GM23248 (cell line): Measurements from ENCODE around the gene NPBWR2. TPM values are rescaled to one million over a fixed set of nuclear protein-coding genes. Genes with fewer than 3 reads are reported as not detected.

Source experiments
- DNase-seq: peaks from one replicate; pipeline ENCODE4 v3.0.0-alpha.2; 2015
- H2AFZ ChIP-seq: fragments of 200-600 bp; sonication (generic); 2 replicates; pipeline ENCODE4 v1.6.1; 2016; ENCODE audit warnings: antibody characterized with exemption
- H3F3A ChIP-seq: fragments of 200-600 bp; sonication (generic); 2 replicates; pipeline ENCODE4 v1.6.1; 2016; ENCODE audit warnings: mild to moderate bottlenecking, antibody characterized with exemption, mixed run types; ENCODE audit not compliant: insufficient read depth
- H3K27ac ChIP-seq: fragments of 200-600 bp; sonication (generic); 2 replicates; pipeline ENCODE4 v1.5.1; 2016; ENCODE audit warnings: mild to moderate bottlenecking
- H3K27me3 ChIP-seq: fragments of 200-600 bp; sonication (generic); replicated peaks from 2 replicates; pipeline ENCODE4 v1.6.1; 2016; ENCODE audit warnings: mild to moderate bottlenecking; ENCODE audit not compliant: insufficient read depth
- H3K36me3 ChIP-seq: fragments of 200-600 bp; sonication (generic); 2 replicates; pipeline ENCODE4 v1.6.1; 2016; ENCODE audit warnings: low read depth, mild to moderate bottlenecking
- H3K4me1 ChIP-seq: fragments of 200-600 bp; sonication (generic); 2 replicates; pipeline ENCODE4 v1.6.1; 2016; ENCODE audit warnings: mild to moderate bottlenecking; ENCODE audit not compliant: insufficient read depth
- H3K4me2 ChIP-seq: fragments of 200-600 bp; sonication (generic); one replicate; pipeline ENCODE4 v1.6.1; 2016; ENCODE audit warnings: mild to moderate bottlenecking; ENCODE audit not compliant: unreplicated experiment
- H3K4me3 ChIP-seq: fragments of 200-600 bp; sonication (generic); 2 replicates; pipeline ENCODE4 v1.5.1; 2016; ENCODE audit warnings: mild to moderate bottlenecking
- H3K79me2 ChIP-seq: fragments of 200-600 bp; sonication (generic); 2 replicates; pipeline ENCODE4 v1.6.1; 2016; ENCODE audit warnings: mild to moderate bottlenecking; ENCODE audit not compliant: insufficient read depth
- H3K9ac ChIP-seq: fragments of 200-600 bp; sonication (generic); 2 replicates; pipeline ENCODE4 v1.6.1; 2016; ENCODE audit warnings: mild to moderate bottlenecking
- H3K9me2 ChIP-seq: fragments of 200-600 bp; sonication (generic); 2 replicates; pipeline ENCODE4 v1.6.1; 2016; ENCODE audit warnings: mixed run types, mild to moderate bottlenecking, moderate library complexity; ENCODE audit not compliant: insufficient read depth
- H3K9me3 ChIP-seq: fragments of 200-600 bp; sonication (generic); one replicate; pipeline ENCODE4 v1.6.1; 2017; ENCODE audit warnings: low read depth
- H4K20me1 ChIP-seq: fragments of 200-600 bp; sonication (generic); 2 replicates; pipeline ENCODE4 v1.6.0; 2016; ENCODE audit not compliant: insufficient read depth
- EZH2 ChIP-seq: fragments of 200-600 bp; sonication (generic); IDR thresholded peaks from 2 replicates; pipeline ENCODE4 v1.6.1; 2018; ENCODE audit warnings: antibody characterized with exemption, mild to moderate bottlenecking; ENCODE audit not compliant: insufficient read depth, poor library complexity, severe bottlenecking
- EZH2phosphoT487 ChIP-seq: fragments of 200-600 bp; sonication (generic); IDR thresholded peaks from 2 replicates; pipeline ENCODE4 v1.6.1; 2018; ENCODE audit warnings: antibody characterized with exemption, moderate library complexity, mild to moderate bottlenecking, low read depth; ENCODE audit not compliant: insufficient read depth
- WGBS, 2 experiments: methylation state at CpG; one replicate each; pipeline ENCODE4 v1.1.6; 2015 to 2017; ENCODE audit warnings: low lambda C conversion rate in 2 of 2, low coverage in 1 of 2; ENCODE audit errors: missing lambda C conversion rate in 2 of 2; 5-methylcytosine and 5-hydroxymethylcytosine counted together
- in situ Hi-C: fragments of 300-500 bp; cut with MboI; formaldehyde crosslinking; loops from 2 replicates; pipeline ENCODE4 v1.15.0; 2020
- polyA plus RNA-seq: library from polyadenylated mRNA; unstranded; fragments of >200 nt; fragmentation: Nextera tagmentation; extraction: Ambion mirVana; gene quantifications from 2 replicates; pipeline ENCODE4 v1.2.1, GENCODE V29; 2016
- total RNA-seq: library from RNA; depleted of rRNA; stranded (reverse); fragments of >200 nt; shearing (Covaris generic); gene quantifications from 2 replicates; pipeline ENCODE4 v1.2.3, GENCODE V29; 2014

Gene NPBWR2
- total and polyA plus RNA-seq, 2 experiments from 2014 or later = not detected

DNA sequence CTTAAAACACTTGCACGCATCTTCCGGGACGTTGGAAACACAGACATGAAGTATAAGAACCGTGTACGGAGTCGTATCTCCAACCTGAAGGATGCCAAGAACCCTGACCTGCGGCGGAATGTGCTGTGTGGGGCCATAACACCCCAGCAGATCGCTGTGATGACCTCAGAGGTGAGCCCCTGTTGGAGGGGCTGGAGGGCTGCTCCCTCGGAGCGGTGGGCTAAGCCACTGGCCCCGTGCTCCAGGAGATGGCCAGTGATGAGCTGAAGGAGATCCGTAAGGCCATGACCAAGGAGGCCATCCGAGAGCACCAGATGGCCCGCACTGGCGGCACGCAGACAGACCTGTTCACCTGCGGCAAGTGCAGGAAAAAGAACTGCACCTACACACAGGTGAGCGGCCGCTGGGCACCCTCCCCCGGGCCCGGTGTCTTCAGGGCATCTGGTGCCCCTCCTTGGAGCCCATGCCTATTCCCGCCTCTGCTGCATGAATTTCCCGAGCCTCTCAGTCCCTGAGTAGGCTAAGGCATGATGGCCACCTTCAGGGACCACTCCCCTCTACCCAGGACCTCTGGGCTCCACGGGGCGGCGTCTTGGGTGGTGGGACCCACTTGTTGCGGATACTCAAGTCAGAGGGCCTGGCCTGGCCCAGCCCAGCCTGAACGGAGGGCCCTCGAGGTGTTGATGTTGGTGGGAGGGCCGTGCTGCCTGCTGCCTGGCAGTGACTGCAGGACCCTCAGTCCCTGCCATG, 36.9 kb downstream of the NPBWR2 start:
- TF ChIP-seq EZH2 (no peak), EZH2phosphoT487 (no peak)

DNA sequence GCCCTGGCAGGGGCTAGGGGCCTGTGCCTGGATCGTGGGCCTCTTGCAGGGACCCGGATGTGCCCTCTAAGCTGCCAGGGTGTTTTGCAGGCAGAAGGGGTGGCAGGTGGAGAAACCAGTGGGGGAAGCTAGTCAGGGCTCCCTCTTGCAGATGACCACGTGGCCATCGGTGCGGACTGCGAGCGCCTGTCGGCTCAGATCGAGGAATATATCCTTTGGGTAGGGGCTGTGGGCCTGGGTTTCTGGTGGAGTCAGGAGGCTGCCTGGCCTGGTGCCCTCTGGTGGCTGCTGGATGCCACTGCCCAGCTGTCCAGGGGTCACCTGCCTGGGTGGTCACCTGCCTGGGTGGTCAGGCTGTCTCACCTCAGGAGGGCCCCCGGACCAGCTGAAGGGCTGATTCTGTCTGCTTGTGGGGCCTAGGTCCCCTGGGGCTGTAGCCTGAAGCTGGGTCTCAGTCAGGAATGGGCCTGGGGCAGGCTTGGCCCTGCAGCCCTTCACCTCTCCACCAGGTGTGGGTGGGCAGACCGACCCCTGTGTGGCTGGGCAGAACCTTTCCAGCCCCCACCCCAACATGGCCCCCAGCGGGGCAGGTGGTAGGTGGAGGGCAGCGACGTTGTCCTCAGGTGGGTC, 37.6 kb downstream of the NPBWR2 start:
- Histone ChIP-seq H3K4me2 (no peak overlapping the region), H3K4me3 (no peak overlapping the region), H4K20me1 (no peaks in the 10 kb centered on the region), H3K79me2 (no peaks in the 10 kb centered on the region), H3K27me3 (no peaks in the 10 kb centered on the region), H3K27ac (no peak overlapping the region), H3K4me1 (peaks cover 13% of the 10 kb centered on the region), H3K9ac (no peak overlapping the region), H3K9me2 (no peaks in the 10 kb centered on the region), H2AFZ (no peak overlapping the region), H3F3A (no peaks in the 10 kb centered on the region), H3K36me3 (no peaks in the 10 kb centered on the region), H3K9me3 (no peaks in the 10 kb centered on the region)
- DNase-seq = peak; percentile 41
- 56 to 62% methylated on average over 12 to 14 of the region's 14 CpGs for WGBS, 2 experiments
- in situ Hi-C loops = no loop called here
- TF ChIP-seq EZH2 = no peak
- TF ChIP-seq EZH2phosphoT487 = no peak

More for the DNA sequence above, 36.9 kb downstream of the NPBWR2 start:
- no peaks in the 10 kb centered on the region for H3K9me3 ChIP-seq
- H3K27me3 ChIP-seq = no peaks in the 10 kb centered on the region
- no peaks in the 10 kb centered on the region for H3K9me2 ChIP-seq
- H3K36me3 ChIP-seq = no peaks in the 10 kb centered on the region
- H3F3A ChIP-seq = no peaks in the 10 kb centered on the region
- 89 to 90% methylated on average over 30 to 31 of the region's 31 CpGs for WGBS, 2 experiments
- no peaks in the 10 kb centered on the region for H3K79me2 ChIP-seq
- no peak overlapping the region for H3K9ac ChIP-seq
- DNase-seq = no peak
- H3K27ac ChIP-seq = no peak overlapping the region
- no peak overlapping the region for H2AFZ ChIP-seq
- no peaks in the 10 kb centered on the region for H4K20me1 ChIP-seq
- in situ Hi-C loops = no loop called here
- no peak overlapping the region for H3K4me3 ChIP-seq
- H3K4me1 ChIP-seq = peaks cover 10% of the 10 kb centered on the region
- no peak overlapping the region for H3K4me2 ChIP-seq

DNA sequence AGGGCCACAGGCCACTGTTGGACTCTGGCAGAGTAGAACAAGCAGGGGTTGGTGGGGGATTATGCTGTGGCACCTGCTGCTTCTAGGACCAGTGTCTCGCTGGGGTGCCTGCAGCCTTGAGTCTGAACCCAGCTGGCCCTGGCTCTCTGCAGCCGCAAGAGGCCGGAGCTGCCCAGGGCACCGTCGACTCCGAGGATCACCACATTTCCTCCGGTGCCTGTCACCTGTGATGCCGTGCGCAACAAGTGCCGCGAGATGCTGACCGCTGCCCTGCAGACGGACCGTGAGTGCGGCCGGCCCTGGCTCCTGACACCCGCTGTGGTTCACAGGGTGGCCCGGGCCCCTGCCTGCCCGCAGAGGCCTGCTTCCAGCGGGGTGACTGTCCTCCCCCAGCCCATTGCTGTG, 38.2 kb downstream of the NPBWR2 start:
- no peak for TF ChIP-seq EZH2phosphoT487
- TF ChIP-seq EZH2 = no peak
- no peaks in the 10 kb centered on the region for H4K20me1 ChIP-seq
- no peak overlapping the region for H2AFZ ChIP-seq
- in situ Hi-C loops = no loop called here
- no peaks in the 10 kb centered on the region for H3K9me3 ChIP-seq
- no peaks in the 10 kb centered on the region for H3K27me3 ChIP-seq
- no peaks in the 10 kb centered on the region for H3K36me3 ChIP-seq
- H3K79me2 ChIP-seq = no peaks in the 10 kb centered on the region
- H3F3A ChIP-seq = no peaks in the 10 kb centered on the region
- 86 to 89% methylated on average over 19 of the region's 20 CpGs for WGBS, 2 experiments
- H3K9ac ChIP-seq = no peak overlapping the region
- H3K4me3 ChIP-seq = no peak overlapping the region
- no peak overlapping the region for H3K4me2 ChIP-seq
- H3K27ac ChIP-seq = no peak overlapping the region
- H3K4me1 ChIP-seq = peaks cover 18% of the 10 kb centered on the region
- H3K9me2 ChIP-seq = no peaks in the 10 kb centered on the region
- no peak for DNase-seq

- Histone ChIP-seq H3K27me3 (no peaks in the 10 kb centered on the region), H3K4me2 (no peak overlapping the region), H3K79me2 (0 out of 2 replicates have a peak, but pooled peaks cover 5% of the 10 kb centered on the region), H3K9me2 (no peaks in the 10 kb centered on the region), H3F3A (0 out of 2 replicates have a peak, but pooled peaks cover 3% of the 10 kb centered on the region), H4K20me1 (no peaks in the 10 kb centered on the region), H3K4me3 (no peak overlapping the region), H2AFZ (no peak overlapping the region), H3K9ac (no peak overlapping the region), H3K9me3 (no peaks in the 10 kb centered on the region), H3K36me3 (no peaks in the 10 kb centered on the region), H3K4me1 (peaks cover 22% of the 10 kb centered on the region), H3K27ac (no peak overlapping the region)
- no peak for DNase-seq
- TF ChIP-seq EZH2 (no peak), EZH2phosphoT487 (no peak)
- in situ Hi-C loops = no loop called here
- WGBS, 2 experiments = 64 to 66% methylated on average over 12 of the region's 12 CpGs
These were observed 38.8 kb downstream of the NPBWR2 start for GRCh38 chr20:64068386-64069208.
